DLD1 (cell line): Measurements from ENCODE around the gene JUND.

Source experiments
- in situ Hi-C: cut with HindIII; loops from 2 replicates; pipeline ENCODE4 v1.10.0; 2017; ENCODE audit warnings: low sequenced_read_pairs

JUND gene

DNA sequence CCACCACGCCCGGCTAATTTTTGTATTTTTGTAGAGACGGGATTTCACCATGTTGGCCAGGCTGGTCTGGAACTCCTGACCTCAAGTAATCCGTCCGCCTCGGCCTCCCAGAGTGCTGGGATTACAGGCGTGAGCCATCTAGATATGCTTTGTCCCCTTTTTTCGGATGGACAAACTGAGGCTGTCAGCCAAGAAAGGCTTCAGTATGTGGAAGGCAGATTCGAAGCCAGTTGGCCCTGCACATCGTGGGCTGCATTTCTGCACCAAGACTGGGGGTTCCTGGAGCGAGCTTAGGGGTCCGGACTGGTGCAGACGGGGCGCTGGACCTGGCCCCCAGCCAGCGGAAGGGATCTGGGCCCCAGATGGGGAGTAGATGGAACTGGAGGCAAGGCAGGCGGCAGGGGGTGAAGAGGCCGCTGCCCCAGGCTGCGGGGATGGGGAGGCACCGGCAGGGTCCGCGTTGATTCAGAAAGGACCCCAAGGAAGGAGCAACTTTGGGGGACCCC, 9.7 kb upstream of the JUND start:
- in situ Hi-C loops = no loop called here

DNA sequence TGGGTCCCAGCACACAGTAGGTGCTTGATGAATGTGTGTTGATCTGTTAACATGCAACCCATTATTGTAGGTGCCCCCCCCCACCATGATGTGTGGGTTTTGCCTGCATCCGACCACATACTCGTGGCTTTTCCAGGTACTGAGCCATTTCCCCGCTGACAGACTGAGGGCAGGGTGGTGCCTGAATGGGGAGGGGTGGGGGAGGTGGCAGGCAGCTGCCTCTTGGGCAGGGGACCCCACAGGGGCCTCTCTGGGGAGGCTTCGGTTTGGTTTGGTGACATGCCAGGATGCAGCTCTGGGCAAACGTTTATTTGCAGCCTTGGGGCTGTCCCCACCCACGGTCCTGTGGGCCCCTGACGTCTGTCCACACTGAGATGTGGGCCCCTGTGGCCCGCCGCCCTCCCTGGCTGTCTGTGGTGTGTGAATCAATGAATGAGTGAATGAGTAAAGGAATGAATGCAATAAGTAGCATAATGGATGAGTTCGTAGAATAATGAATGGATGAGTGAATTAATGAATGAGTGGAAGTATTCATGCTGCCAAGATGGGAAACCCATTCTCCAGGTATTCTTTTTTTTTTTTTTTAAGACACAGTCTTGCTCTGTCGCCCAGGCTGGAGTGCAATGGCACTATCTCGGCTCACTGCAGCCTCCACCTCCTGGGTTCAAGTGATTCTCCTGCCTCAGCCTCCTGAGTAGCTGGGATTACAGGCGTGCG, 9.0 kb upstream of the JUND start:
- in situ Hi-C loops = no loop called here

- in situ Hi-C loops = no loop called here
These were observed 8.3 kb upstream of the JUND start for GRCh38 chr19:18289471-18290301.

GRCh38 chr19:18287836-18288772, 6.7 kb upstream of the JUND start:
- in situ Hi-C loops = no loop called here

- in situ Hi-C loops = no loop called here
These were observed 5.7 kb upstream of the JUND start for GRCh38 chr19:18286973-18287635.

GRCh38 chr19:18284712-18285360, 3.4 kb upstream of the JUND start:
- in situ Hi-C loops = no loop called here

DNA sequence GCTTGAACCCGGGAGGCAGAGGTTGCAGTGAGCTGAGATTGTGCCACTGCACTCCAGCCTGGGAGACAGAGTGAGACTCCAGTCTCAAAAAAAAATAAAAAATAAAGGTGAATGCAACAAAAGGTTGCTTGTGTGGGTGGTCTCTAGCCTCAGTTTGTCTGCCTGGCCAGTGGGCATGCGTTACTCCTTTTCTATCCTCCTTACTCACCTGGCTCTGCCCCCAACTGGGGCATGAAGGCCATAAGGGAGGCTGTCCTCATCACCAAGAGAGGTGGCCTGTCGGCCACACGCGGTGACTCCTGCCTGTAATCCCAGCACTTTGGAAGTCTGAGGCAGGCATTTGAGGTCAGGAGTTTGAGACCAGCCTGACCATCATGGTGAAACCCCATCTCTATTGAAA, 1.9 kb upstream of the JUND start:
- in situ Hi-C loops = no loop called here

DNA sequence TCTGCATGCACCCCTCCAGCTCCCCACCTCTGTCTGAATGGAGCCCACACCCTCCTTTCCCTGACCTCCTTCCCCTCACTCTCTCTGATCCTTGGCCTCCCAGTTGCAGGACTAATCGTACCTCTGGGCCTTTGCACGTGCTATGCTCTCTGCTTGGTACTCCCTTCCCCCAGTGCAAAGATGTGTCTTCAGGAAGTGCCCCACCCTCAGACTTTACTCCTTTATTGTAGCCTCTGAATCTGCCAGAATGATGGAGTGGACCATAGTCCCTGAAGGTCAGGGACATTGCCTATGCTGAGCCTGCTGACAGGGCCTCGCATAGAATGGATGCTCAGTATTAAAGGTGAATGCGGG, 1.3 kb upstream of the JUND start:
- in situ Hi-C loops = no loop called here

DNA sequence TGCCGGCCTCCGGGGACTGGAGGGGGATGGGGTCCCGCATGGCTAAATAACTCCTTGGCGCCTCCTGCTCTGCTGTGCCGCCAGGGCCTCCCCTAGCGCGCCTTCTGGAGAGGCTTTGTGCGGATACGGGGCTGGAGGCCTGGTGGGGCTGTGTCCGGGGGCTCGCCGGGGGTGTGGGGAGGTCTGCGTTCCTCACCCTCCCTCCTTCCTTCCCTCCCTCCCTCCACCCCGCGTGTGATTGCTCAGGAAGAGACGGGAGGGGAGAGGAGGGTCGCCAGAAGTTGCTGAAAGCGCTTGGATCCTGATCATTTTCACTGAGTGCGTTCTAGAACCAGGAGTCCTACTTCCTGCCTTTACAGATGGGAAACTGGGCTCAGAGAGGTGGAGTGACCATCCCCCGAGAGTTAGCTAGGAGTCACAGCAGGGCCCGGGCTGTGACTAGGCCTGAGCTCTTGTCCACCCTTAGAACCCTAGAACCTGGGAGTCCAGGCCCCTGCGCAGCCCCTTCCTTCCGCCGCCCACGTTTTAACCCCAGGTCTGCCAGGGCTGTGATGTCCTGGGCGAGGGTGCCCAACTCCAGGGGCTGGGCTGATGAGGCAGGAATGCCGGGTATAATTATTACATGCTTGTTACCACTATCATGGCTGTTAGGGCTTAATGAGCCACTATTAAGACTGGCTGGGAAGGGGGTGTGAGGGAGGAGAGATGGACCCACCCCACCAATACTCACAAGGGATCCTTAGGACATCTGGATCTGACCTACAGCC, 782 bp upstream of the JUND start:
- in situ Hi-C loops = no loop called here

GRCh38 chr19:18280247-18281081, 958 bp downstream of the JUND start:
- in situ Hi-C loops = no loop called here

GRCh38 chr19:18279516-18280246, 1.7 kb downstream of the JUND start:
- in situ Hi-C loops = no loop called here

- in situ Hi-C loops = no loop called here
These were observed 2.2 kb downstream of the JUND start for GRCh38 chr19:18279266-18279515.

DNA sequence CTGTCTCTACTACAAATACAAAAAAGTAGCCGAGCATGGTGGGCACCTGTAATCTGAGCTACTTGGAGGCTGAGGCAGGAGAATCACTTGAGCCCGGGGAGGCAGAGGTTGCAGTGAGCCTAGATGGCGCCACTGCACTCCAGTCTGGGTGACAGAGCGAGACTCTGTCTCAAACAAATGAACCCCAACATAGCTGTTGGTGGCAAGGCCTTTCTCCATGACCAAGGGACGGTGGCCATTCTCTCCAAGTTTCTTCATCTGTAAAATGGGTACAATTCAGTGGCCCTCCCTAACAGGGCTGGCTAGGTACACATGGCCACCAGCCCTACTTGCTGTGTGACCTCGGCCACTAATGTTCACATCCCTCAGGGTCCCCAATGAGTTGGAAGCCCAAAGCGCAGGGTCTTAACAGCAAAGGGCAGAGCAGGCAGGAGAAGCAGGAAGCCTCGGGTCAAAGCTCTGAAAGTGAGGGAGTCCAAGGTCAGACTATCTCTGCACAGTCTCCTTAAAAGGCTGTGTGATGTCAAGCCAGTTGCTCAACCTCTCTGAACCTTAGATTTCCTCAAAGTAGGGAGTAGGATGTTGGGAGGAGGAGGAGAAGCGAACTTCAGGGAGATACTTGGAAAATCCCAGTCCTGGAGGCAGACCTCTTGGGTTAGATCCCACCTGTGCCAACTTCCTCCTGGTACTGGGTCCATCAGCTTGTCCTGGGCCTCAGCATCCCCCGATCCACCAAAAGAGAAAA, 2.7 kb downstream of the JUND start:
- in situ Hi-C loops = no loop called here

DNA sequence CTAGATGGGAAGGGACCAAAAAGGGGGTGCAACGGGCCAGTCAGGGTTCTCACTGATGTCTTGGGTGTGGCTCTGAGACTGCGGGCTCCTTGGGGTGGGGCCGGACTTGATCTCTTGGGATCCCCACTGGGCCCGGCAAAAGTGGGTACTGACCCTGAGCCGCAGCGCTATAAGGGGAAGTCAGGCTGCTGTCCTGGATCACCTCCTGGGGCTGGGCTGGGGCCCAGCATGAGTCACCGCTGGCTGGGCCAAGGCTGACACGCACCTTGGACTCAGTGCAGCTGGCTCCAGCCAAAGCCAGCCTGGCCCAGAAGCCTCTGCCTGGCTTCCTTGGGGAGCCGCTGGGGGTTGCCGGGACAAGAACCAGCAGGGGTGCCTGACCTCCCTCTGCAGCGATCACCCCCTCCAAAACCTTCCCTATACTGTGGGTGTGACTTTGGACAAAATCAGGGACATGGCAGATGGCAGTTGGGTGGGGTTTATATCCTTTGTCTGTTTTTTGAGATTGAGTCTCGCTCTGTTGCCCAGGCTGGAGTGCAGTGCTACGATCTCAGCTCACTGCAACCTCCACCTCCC, 6.6 kb downstream of the JUND start:
- in situ Hi-C loops = no loop called here

- in situ Hi-C loops = no loop called here
These were observed 7.1 kb downstream of the JUND start, which contains the start of gene IQCN for GRCh38 chr19:18274219-18274780. IQCN (minus strand) TSS chr19:18274452; CDS start chr19:18269478, 4,974 bp downstream.

DNA sequence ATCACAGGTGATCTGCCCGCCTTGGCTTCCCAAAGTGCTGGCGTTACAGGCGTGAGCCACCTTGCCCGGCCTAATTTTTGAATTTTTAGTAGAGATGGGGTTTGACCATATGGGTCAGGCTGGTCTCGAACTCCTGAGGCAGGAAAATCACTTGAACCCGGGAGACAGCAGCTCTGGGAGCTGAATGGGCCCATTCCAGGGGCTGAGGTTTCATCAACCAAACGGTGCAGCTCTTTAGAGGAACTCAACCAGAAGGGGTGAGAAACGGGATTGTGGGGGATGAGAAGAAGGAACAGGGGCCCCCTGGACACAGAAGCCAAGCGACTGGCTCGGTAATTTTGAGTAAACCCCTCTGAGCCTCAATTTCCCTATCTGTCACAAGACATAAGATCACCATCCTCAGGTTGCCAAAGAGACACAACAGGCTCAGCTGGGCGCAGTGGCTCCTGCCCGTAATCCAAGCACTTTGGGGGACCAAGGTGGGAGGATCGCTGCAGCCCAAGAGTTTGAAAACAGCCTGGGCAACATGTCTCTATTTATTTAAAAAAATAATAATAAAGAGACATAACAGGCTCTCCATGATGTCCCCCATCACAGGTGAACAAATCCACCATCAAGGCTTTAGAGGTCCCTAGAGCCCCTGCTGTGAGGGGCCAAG, 7.7 kb downstream of the JUND start:
- in situ Hi-C loops = no loop called here
